HG02943 (cell line): ENCODE measurements around the gene WDR44.
"Not testable (repeated sequence)": the region's sequence is repeated elsewhere in the genome, so short reads cannot be mapped to it uniquely, and the experiment has no call there.

ENCODE experiments used
- ATAC-seq: cut with Tn5 transposase; IDR thresholded peaks from one replicate; pipeline ENCODE4 v1.9.1; 2021; ENCODE audit warnings: mild to moderate bottlenecking, low read depth, moderate library complexity; ENCODE audit not compliant: unreplicated experiment

Gene WDR44

GRCh38 chrX:118345464-118346257, at the start of gene WDR44:
Gene WDR44 (plus strand): TSS chrX:118346106. CDS start chrX:118346504, 398 bp downstream.
- ATAC-seq, result peak; percentile 89

DNA sequence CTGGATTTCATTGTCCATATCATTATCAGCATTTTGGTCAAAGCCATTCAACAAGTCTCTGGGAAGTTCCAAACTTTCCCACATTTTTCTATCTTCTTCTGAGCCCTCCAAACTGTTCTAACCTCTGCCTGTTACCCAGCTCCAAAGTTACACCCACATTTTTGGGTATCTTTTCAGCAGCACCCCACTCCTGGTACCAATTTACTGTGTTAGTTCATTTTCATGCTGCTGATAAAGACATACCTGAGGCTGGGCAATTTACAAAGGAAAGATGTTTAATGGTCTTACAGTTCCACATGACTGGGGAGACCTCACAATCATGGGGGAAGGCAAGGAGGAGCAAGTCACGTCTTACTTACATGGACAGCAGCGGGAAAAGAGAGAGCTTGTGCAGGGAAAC, 40.1 kb upstream of the WDR44 start:
- ATAC-seq, result not testable (repeated sequence)

GRCh38 chrX:118315529-118315928, 30.4 kb upstream of the WDR44 start:
- no peak for ATAC-seq

GRCh38 chrX:118324588-118324987, 21.3 kb upstream of the WDR44 start:
- ATAC-seq, result no peak

GRCh38 chrX:118325453-118325852, 20.5 kb upstream of the WDR44 start:
- ATAC-seq, result no peak

DNA sequence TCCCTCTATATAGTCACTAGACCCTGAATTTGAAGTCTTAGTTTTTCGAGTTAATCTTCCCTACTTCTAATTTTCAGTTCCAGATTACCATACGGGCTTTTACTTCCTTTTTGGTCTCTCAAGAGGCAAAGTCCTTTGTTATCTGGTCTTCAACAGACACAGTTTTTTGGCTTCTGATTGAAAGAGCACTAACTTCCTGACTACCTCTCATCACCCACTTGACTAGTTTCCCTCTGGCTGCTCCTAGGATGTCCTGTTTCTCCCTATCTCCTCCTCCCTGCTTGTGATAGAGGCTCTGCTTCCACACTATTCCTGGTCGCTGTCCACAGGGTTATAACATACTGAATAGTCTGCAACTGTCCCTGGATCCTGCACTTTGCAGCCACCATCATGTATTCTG, 16.7 kb upstream of the WDR44 start:
- ATAC-seq, result no peak

- no peak for ATAC-seq
Observed at GRCh38 chrX:118337687-118338086, 8.2 kb upstream of the WDR44 start.

DNA sequence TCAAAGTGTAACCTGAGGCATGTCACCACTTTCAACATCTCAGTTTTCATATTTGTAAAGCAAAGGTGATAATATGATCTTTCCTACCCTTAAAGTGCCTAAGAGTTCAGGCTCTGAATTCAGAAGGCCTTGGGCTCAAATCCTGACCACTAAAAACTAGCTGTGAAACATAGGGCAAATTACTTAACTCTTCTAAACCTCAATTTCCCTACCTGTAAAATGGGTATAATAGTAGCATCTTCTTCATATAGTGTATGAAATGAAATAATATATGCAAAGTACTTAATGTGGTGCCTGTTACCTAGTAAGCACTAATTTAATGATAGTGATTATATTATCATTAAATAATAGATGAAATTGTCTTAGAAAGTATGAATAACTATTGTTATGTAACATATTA, 7.0 kb upstream of the WDR44 start:
- no peak for ATAC-seq

DNA sequence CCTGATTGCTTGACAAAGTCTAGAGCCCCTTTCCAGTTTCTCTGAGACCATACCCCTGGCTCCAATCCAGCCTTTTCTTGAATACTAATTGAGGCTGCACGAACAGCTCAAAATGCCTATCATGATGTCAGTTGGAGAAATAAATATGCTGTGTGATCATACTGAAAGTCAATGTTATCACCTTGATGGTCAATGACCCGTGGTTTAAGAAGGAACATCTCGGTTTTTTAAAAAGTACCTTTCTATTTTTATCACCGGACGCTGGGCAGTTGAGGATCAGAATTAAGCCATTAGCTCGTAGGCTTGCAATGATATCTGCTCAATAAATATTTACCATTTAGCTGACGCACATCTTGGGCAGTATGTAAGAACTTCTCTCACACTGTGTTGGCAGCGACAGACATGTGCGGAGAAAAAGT, 852 bp upstream of the WDR44 start:
- ATAC-seq, result peak; percentile 2

- peak; percentile 26 for ATAC-seq
Observed at GRCh38 chrX:118346258-118347094, 570 bp downstream of the WDR44 start.

- no peak for ATAC-seq
Observed at GRCh38 chrX:118347131-118347530, 1.2 kb downstream of the WDR44 start.

DNA sequence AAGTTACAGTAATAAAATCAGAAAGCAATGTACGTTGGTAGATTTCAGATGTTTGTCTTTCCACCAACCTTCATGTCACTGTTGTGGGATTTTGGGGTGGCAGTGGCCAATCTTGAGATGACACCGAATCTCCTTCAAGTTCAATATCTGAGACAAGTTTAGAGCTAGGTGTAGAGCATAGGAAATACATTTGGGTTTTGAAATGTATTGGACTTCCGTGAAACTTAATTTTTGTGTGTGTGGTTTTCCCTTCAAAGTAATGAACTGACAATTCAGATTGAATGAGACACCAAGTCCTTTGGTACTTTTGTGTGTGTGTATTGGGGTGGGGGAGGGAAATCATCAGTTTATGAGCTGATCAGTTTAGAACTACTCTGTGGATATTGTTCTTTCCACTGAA, 1.8 kb downstream of the WDR44 start:
- ATAC-seq, result no peak

GRCh38 chrX:118348186-118348810, 2.4 kb downstream of the WDR44 start:
- ATAC-seq, result no peak

DNA sequence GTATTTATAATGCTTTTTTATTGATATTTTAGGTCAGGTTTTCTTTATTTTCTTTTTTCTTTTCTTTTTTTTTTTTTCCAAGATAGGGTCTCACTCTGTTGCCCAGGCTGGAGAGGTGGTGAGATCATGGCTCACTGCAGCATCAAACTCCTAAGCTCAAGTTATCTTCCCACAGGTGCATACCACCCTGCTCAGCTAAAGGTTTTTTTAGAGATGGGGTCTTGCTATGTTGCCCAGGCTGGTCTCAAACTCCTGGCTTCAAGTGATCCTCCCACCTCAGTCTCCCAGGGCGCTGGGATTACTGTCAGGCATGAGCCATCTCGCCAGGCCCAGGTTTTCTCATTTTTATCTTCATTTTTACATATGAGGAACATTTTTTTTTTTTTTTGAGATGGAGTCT, 3.3 kb downstream of the WDR44 start:
- ATAC-seq, result no peak

DNA sequence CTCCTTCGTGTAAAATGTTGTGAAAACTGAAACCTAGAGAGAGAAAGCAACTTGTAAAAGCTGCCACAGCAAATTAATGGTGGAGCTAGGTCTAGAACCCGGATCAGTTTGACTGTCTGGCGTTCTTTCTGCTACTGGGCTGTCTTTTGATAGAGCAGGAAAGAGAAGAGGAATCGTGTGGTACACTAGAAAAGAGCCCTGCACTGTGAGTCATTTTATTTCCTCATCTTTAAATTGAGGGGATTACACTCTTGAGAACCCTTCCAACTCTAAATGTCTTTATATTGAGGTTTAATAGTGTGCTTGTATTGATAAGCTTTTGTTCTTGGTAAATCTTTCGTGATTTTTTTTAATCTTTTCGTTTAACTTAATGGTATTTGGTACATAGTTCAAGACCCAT, 4.3 kb downstream of the WDR44 start:
- no peak for ATAC-seq

DNA sequence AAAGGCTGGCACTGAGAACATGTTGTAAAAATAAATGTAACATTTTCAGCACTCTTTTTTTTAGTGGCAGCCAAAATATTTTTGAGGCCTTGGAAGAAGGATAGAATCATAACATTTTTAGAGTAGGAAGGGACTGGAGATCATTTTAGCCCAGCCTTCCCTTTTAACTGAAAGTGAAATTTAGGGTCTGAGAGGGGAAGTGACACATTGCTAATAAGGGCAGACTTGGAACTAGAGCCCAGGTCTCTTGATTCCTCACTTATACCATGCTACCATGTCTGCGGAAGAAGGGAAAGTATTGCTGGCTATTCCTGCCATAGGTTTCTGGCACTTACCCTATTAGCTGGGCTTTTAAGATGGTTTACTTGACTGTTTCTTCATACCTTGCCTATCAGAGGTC, 4.8 kb downstream of the WDR44 start:
- no peak for ATAC-seq

DNA sequence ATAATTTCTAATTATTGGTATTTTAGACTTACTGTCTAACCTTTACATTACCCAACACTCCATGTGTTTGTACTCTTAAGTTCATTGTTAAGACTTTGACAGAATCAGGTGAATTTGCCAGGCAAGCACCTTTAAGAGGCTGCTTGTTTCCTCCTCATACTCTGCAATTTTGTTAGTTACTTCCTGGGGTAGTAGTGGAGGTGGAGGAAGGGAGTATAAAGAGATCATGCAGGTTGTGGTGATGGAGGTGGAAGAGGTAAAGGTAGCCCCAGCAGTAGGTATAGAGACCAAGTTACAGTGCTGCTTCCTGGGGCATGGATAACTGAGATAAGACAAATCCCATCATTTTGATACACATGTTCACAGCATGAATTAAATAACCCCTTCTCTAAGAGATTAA, 6.7 kb downstream of the WDR44 start:
- no peak for ATAC-seq

DNA sequence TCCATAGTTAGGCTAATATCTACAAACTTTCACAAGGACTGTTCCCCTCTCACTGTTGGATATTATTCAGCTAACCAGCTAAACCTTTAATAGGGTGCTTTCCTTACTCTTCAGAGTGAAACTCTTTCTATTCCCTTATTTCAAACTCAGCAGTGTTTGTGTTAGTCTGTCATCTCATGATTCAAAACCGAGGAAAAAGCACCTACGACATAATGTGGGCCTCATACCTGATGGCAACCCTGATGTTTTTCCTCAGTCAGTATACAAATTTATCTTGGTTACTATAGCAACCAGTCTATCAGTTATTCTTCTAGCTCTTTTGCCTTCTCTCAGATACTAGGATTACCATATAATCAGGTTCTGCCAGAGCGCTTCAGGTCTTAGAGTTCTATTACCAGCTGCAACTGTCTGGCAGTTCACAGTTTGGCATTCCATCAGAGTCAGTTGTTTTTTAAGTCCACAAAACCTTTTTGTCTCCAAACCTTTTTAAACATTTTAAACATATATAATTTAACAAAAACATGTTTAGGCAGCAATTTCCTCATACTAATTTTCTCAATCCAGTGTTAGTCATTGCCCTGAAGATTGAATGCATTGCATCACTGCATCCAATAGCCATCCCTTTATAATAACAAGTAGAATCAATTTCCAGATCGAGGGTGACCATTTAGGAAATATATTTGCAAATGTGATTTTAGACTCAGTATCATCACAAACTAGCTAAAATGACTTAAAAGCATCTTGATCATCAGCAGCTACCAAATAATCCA, 7.4 kb downstream of the WDR44 start:
- no peak for ATAC-seq

- no peak for ATAC-seq
Observed at GRCh38 chrX:118355225-118355920, 9.5 kb downstream of the WDR44 start.

- no peak for ATAC-seq
Observed at GRCh38 chrX:118356154-118356701, 10.3 kb downstream of the WDR44 start.
